HCEC 1CT (cell line): ENCODE measurements around the gene CYLC2.

Experiments used
- DNase-seq: peaks from one replicate; pipeline ENCODE4 v3.0.0-alpha.2; 2017

The CYLC2 gene, protein sequence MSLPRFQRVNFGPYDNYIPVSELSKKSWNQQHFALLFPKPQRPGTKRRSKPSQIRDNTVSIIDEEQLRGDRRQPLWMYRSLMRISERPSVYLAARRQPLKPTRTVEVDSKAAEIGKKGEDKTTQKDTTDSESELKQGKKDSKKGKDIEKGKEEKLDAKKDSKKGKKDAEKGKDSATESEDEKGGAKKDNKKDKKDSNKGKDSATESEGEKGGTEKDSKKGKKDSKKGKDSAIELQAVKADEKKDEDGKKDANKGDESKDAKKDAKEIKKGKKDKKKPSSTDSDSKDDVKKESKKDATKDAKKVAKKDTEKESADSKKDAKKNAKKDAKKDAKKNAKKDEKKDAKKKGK

DNA sequence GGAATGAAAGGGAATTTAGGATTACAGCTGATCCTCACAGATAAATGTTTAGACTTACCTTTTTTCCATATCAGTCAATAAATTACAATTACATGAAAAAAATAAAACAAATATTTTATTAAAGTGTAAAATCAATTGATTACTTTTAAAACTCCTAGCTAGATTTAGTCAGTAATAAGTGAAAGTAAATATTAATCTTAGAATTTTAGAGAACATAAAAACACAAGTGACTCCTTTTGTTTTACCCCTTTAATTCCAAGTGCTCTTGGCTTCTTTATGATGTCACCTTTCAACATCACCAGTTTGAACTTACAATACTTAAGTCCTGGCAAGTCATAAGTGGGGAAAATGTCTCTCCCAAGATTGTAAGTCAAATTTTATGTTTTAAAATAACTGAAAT is at the start of gene CYLC2:
CYLC2 (plus strand) TSS at position 301 of the 400 bp plus-strand sequence; CDS start at position 349, 48 bp downstream.
- DNase-seq, result no peak

DNA sequence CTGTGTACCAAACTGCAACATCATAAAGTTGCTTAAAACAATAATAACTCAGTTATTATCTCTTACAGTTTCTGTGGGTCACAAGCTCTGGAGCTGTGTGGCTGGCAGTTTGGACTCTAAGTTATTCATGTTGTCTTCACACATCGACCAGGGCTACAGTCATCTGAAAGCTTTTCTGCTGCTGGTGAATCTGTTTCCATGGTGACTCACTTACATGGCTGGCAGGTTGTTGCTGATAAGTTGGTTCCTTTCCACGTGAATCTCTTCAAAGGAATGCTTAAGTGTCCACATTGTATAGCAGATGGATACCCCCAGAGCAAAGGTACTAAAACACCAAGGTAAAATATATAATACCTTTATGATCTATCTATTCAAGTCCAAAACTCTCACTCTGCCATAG is 44.8 kb upstream of the CYLC2 start:
- peak; percentile 33 for DNase-seq

DNA sequence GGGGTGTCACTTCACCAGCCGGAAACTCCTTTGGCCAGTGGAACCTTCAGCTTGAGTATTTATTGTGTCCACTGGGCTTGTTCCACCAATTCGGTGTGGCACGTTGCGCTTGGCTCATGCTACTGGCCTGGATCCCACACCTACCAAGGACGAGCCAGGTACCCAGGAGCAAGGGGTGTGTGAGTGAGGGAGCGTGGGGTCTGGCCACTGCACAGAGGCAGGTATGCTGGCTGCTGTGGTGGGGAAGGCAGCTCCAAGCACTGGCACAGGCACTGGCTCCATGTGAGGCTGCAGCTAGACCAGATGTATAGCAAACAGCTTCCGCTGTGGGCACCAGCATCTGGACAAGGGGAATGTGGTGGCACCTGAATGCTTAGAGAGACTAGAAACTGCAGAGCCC is 28.1 kb upstream of the CYLC2 start:
- no peak for DNase-seq

DNA sequence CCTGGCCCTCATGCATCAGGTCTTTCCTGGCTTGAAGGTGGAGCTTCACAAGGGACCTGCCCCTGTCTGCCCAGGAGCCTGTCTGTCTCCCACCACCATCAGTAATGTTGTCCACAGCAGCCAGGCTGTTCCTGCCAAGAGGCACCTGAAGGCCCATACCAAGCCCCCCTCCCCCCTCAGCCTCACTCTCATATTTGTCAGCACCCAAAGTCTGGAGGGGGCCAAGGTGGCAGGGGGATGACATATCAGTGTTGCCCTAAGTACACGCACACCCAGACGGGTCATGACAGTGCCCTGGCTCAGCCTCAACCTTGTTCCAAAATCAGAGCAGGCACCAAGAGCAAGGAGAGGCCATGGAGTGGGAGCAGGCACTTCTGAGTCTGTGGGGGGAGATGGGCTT is 27.2 kb upstream of the CYLC2 start:
- no peak for DNase-seq

DNA sequence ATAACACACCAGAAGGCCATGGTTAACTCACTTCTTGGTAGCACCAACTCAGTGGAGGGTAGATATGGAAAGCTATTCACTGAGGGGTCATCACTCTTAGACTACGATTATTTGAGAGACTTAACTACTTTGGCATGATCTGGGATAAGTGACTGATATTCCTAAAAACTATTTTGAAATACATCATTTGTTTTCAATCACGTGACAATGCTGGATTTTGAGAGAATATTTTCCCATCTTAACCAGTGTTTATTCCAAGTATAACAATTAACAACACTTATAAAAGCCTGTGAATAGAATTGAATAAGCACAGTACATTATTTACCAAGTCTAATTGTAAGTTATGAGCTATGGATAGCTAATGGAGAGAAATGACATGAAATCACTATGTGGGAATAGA is 22.4 kb upstream of the CYLC2 start:
- no peak for DNase-seq

DNA sequence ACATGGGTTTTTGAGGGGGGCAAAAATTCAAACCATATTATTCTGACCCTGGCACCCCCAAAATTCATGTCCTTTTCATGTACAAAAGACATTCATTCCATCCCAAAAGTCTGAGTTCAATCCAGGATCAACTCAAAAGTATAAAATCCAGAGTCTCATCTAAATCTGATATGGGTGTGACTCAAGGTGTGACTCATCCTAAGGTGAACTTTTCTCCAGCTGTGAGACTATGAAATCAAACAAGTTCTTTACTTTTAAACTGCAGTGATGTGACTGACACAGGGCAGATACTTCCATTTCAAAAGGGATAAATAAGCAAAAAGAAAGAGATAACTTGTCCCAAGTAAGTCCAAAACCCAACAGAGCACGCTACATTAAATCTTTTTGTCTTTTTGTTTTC is 20.6 kb upstream of the CYLC2 start:
- DNase-seq, result peak; percentile 19

DNA sequence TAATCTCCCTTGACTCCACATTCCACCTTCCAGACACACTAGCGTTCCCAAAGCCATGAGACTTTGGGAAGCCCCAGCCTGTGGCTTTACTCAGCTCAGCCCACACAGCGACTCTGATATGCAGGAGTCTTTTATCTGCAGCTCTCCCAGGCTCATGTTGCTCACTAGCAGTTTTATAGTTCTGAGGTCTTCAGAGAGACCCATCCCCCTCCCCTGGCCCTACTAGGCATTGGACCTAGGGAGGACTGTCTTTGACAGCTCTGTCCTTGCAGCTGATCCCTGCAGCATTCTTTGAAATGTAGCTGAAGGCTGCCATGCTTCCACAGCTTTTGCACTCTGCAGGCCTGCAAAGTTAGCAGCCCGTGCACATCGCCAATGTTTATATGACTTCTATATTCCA is 19.9 kb upstream of the CYLC2 start:
- DNase-seq, result no peak

DNA sequence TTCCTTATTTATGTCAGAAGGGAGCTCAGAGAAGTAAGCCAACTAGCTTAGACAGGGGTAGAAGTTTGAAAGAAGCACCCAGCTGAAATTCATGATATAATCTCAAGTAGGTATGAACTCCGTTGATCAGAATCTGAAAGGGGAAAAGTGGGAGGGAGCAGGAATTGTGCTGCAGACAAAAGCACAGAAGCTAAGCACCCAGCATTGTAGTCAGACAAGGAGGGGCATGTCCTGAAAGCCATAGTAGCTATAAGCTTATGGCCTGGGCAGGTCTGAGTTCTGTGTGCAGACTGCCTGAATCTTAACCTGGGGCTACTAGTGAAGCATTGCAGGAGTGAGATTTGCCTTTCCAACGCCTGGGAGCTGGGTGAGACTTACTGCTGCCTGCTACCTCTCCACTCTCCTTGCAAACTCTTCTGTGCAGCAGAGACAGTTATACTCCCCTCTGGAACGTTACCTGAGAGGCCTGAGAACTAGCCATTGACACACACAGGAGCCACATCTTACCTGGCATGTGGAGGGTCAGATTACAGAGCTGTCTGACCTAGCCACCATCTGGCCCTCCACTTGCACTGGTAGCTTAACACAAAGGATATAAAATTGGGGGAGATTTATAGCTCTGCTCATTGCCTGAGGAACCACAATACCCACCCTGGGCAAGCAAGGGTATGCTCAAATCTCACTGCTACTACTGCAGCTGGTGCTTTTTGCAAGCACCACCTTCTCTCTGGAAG is 9.8 kb upstream of the CYLC2 start:
- no peak for DNase-seq

DNA sequence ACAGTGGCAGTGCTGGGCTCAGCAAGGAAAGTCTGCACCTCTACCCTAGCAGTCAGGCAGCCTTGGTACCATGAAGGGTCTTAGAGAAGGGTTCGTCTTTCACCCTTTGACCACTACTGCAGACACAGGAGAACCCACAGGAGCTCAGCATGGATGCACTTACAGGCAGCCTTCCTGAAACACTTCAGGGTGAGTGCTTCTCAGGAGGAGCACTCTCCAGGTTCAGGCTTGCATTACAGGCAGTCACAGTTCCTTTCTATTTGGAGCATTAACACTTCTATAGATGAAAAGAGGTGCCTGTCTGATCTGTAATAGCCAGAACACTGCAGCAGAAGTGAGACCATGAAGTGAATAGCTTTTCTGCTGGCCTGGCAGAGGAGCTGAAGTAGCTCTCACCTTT is 8.7 kb upstream of the CYLC2 start:
- no peak for DNase-seq

DNA sequence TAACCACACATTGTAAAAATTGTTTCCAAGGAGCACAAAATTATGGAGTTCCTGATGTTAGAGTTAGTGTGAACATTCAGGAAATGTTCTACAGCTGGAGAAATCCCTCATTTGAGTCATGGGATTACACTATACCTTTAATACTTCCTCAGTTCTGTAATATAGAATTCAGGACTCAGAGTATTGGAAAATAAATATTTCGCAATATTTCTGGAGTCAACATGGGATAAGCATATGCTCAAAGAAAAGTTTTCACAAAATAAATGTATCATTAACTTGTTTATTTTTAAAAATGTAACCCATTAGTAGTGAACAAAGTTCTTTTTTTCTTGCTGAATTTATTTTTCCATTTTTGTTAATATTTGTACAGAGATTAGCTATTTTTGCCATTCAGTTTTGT is 8.6 kb downstream of the CYLC2 start:
- DNase-seq, result no peak

DNA sequence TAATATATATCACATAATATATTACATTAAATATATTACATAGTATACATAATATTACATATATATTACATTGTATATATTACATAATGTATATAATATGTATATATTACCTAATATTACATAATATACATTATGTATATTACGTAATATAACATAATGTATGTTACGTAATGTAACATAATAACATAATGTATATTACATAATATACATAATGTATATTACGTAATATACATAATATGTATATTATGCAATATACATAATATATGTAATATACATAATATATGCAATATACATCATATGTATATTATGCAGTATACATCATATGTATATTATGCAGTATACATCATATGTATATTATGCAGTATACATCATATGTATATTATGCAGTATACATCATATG is 19.1 kb downstream of the CYLC2 start:
- no peak for DNase-seq

DNA sequence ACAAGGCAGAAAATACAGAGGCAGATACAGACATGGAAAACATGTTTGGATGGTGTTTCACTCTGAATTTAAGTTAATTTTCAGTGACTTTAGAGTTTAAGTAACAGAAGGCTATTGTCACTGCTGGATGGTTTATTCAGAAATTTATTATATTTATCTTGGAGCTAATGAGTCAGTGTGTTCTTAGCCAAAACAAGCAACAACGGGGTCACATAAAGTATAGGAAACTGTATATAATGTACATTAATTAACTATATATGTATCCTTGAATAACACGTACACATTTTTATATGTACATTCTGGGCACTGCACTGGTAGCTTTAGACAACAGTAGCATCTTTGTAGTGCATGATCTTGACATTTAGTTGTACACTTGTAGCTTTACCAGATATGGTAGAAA is 30.7 kb downstream of the CYLC2 start:
- DNase-seq, result no peak

DNA sequence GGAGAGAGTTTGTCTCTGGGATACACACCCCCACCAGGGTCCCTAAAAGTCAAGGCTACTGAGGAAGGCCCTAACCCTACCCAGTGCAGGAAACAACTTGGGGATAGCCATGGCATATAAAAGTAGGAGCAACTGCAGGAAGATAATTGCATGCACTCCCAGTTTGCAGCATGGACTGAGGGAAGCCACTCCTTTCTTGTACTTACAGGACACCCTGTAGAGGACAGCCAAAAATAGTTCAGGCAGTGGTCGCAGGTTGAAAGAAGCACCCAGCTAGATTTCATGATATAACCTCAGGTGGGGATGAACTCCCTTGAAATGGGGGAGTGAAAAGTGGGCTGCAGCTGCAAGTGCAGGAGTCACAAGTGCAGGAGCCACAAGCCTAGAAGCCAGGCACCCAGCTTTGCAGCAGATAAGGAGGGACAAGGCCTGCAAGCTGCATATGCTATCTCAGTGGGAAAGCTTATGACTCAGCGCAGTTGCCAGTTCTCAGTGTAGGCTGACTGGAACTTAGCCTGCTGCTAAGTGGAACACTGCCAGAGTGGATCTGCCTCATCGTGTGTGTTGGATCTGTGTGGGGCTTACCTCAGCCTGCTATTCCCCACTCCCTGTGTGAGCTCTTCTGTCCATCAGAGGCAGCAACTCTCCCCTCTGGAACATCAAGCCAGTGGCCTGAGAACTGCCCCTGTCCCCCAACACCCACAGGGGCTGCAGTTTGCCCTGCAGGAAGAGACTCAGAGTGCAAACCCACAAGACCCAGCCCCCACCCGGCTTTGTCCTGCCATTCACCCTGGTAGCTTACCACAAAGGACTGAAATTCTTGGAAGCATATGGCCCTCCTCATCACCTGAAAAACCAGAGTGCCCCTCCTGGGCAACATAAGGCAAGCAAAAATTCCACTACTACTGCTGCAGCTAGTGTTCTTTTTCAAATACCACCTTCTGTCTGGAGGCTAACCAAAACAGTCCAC is 42.7 kb downstream of the CYLC2 start:
- peak; percentile 71 for DNase-seq

DNA sequence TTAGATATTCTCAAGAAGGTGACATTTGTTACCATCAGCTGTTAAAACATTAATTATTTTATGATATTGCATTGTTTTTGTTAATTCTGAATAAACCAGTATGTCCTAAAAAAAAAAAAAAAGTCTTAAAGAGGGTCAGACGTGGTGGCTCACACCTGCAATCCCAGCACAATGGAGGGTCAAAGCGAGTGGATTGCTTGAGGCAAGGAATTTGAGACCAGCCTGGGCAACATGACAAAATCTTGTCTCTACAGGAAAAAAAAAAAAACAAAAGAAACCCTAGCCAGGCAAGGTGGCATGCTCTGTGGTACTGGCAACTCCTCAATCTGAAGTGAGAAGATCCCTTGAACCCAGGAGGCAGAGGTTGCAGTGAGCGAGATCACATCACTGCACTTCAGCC is 46.8 kb downstream of the CYLC2 start:
- DNase-seq, result no peak
